Heart right ventricle (tissue), 16 donors: ENCODE data around the gene KCNAB2. TPM values are rescaled to one million over a fixed set of nuclear protein-coding genes. Genes with fewer than 3 reads are reported as not detected.

Source experiments
- ATAC-seq, 8 donors: fragments of 200-7000 bp; cut with Tn5 transposase; one replicate each; pipeline ENCODE4 v1.9.1; 2020; ENCODE audit warnings: mild to moderate bottlenecking in 8 of 8, moderate library complexity in 8 of 8, moderate number of reproducible peaks in 1 of 8
- DNase-seq, 2 donors: peaks; one replicate each; pipeline ENCODE4 v3.0.0-alpha.2; 2020
- H3K27ac ChIP-seq, 10 donors: fragments of 200-600 bp; sonication (generic) in 2 of 10; one replicate each; pipeline versions ENCODE4 v1.5.0 to v1.8.0; 2020 to 2022; ENCODE audit warnings: mild to moderate bottlenecking in 3 of 10
- H3K27me3 ChIP-seq, 7 donors: fragments of 200-600 bp; one replicate each; pipeline ENCODE4 v1.8.0; 2021 to 2022; ENCODE audit warnings: mild to moderate bottlenecking in 2 of 7
- H3K36me3 ChIP-seq, 9 donors: fragments of 200-600 bp; sonication (generic) in 1 of 9; one replicate each; pipeline versions ENCODE4 v1.5.0 to v1.8.0; 2020 to 2022; ENCODE audit warnings: mild to moderate bottlenecking in 2 of 9
- H3K4me1 ChIP-seq, 9 donors: fragments of 200-600 bp; sonication (generic) in 1 of 9; one replicate each; pipeline versions ENCODE4 v1.5.0 to v1.8.0; 2020 to 2022; ENCODE audit warnings: mild to moderate bottlenecking in 4 of 9
- H3K4me3 ChIP-seq, 10 donors: fragments of 200-600 bp; sonication (generic) in 2 of 10; one replicate each; pipeline versions ENCODE4 v1.5.0 to v1.8.0; 2020 to 2022; ENCODE audit warnings: mild to moderate bottlenecking in 7 of 10, moderate library complexity in 2 of 10
- H3K9me3 ChIP-seq, 11 donors: fragments of 200-600 bp in 10 of 11; sonication (generic) in 2 of 11; one replicate each; pipeline versions ENCODE4 v1.5.0 to v1.8.0; 2013 to 2022; ENCODE audit warnings: mild to moderate bottlenecking in 2 of 11, control low read depth in 1 of 11, moderate library complexity in 1 of 11
- CTCF ChIP-seq, 9 donors: fragments of 200-600 bp; sonication (generic) in 2 of 9; IDR thresholded peaks; one replicate each; pipeline versions ENCODE4 v1.5.0 to v1.8.0; 2021 to 2022; ENCODE audit warnings: antibody characterized with exemption in 9 of 9, mild to moderate bottlenecking in 5 of 9, moderate library complexity in 1 of 9
- WGBS, 2 donors: extraction: QIAGEN DNeasy Blood & Tissue Kit; methylation state at CpG; one replicate each; pipeline ENCODE4 v1.1.7; 2013; ENCODE audit warnings: inconsistent platforms in 1 of 2; 5-methylcytosine and 5-hydroxymethylcytosine counted together
- intact Hi-C, 10 donors: fragments of 100-400 bp; cut with DNase I; formaldehyde crosslinking; loops; one replicate each; pipeline versions ENCODE4 v1.11.1 to v1.14.2; 2022
- polyA plus RNA-seq, 2 donors: library from polyadenylated mRNA; stranded (reverse); fragments of 200-250 nt; gene quantifications; one replicate each; pipeline ENCODE4 v1.2.3, GENCODE V29; 2013
- total RNA-seq, 10 donors: library from RNA; stranded (reverse); fragmentation: NEBNext Ultra II Directional in 3 of 10; extraction: Animal tissue kit (Norgen Biotek cat#: 25700) in 3 of 10; gene quantifications; one replicate each; pipeline versions ENCODE4 v1.2.1 to v1.2.4, GENCODE V29; 2021 to 2023
- donor health status: Arrhythmogenic right ventricular cardiomyopathy.
- donor health status: ischemic (EF 13 %, LVEDD 7.1; RV severe dilation, severe dysfunction).
- donor health status: healthy with polysubstance abuse.
- donor health status: DM: no; HTN: yes; CAD: no.
- donor health status: DM: no; HTN: no; CAD: no.
- donor health status: ischemic (EF 25% LVEDD 6.9; RV normal size, moderate dysfunction).
- donor health status: ischemic (EF 25% LVEDD 5.7; RV mildly dilated, moderate dysfunction).
- donor health status: healthy.
- donor health status: DM: yes; HTN: yes; CAD: no.
- donor health status: Ischemic cardiomyopathy.
- donor health status: ischemic (EF 35%, LVEDD 5.7; RV mildly dilated, moderate dysfunction).
- donor health status: nonischemic (EF 11% LVEDD 7.7; RV severe dilation, severe dysfunction).
- donor health status: DM: yes; HTN: yes; CAD: no.
- donor health status: PGD.
- donor health status: ischemic (EF 29% LVEDD 5.4; RV normal size, mild dysfunction).
- donor health status: nonischemic (EF 23%, LVEDD 6.1; RV moderate dilation, normal function).

KCNAB2 gene
- total and polyA plus RNA-seq, 12 donors = 4.7 to 41.5 (median 21.8) TPM

- no peak for DNase-seq
- Histone ChIP-seq H3K4me1 (no peaks in the 10 kb centered on the region), H3K27ac (no peak overlapping the region), H3K9me3 (peaks cover 0 to 27% (median 12%) of the 10 kb centered on the region in 11 donors), H3K4me3 (no peak overlapping the region), H3K27me3 (no peaks in the 10 kb centered on the region), H3K36me3 (no peaks in the 10 kb centered on the region)
- no peak for ATAC-seq
- intact Hi-C loops = no loop called here
- no peak for TF ChIP-seq CTCF (IDR thresholded peaks at IDR 0.05)
- WGBS, 2 donors = 71 to 84% methylated on average over 3 of the region's 3 CpGs
Measured at GRCh38 chr1:6118415-6118814, 72.7 kb downstream of the KCNAB2 start.

- DNase-seq = peak in 1 of 2 donors; percentile 5
- no peaks in the 10 kb centered on the region for H3K36me3 ChIP-seq
- ATAC-seq = no peak
- H3K27me3 ChIP-seq = peaks cover 0 to 18% (median 12%) of the 10 kb centered on the region in 7 donors
- H3K4me1 ChIP-seq = no peaks in the 10 kb centered on the region
- H3K4me3 ChIP-seq = no peak overlapping the region
- TF ChIP-seq CTCF (IDR thresholded peaks at IDR 0.05) = no peak
- intact Hi-C loops = no loop called here
- H3K27ac ChIP-seq = no peak overlapping the region
- peaks cover 0 to 20% (median 12%) of the 10 kb centered on the region in 11 donors for H3K9me3 ChIP-seq
- WGBS, 2 donors = 81 to 82% methylated on average over 18 of the region's 18 CpGs
Measured at GRCh38 chr1:6121021-6121421, 75.3 kb downstream of the KCNAB2 start.

GRCh38 chr1:6121651-6122370, 76.1 kb downstream of the KCNAB2 start:
- peaks cover 0 to 14% (median 8%) of the 10 kb centered on the region in 11 donors for H3K9me3 ChIP-seq
- DNase-seq (peak in 1 of 2 donors; percentile 4), ATAC-seq (no peak)
- no peaks in the 10 kb centered on the region for H3K4me1 ChIP-seq
- intact Hi-C loops = no loop called here
- peaks cover 0 to 24% (median 18%) of the 10 kb centered on the region in 7 donors for H3K27me3 ChIP-seq
- no peak overlapping the region for H3K4me3 ChIP-seq
- H3K36me3 ChIP-seq = no peaks in the 10 kb centered on the region
- WGBS, 2 donors = 91 to 92% methylated on average over 17 of the region's 17 CpGs
- no peak overlapping the region for H3K27ac ChIP-seq
- TF ChIP-seq CTCF (IDR thresholded peaks at IDR 0.05) = no peak

- Histone ChIP-seq H3K27ac (no peak overlapping the region), H3K9me3 (peaks cover 0 to 2% (median 0%) of the 10 kb centered on the region in 11 donors), H3K36me3 (no peaks in the 10 kb centered on the region), H3K4me3 (no peak overlapping the region), H3K4me1 (peaks cover 0 to 8% (median 4%) of the 10 kb centered on the region in 9 donors), H3K27me3 (peaks cover 0 to 34% (median 22%) of the 10 kb centered on the region in 7 donors)
- WGBS, 2 donors = 81% methylated on average over 7 of the region's 7 CpGs
- DNase-seq = peak in 1 of 2 donors; percentile 1
- intact Hi-C loops = no loop called here
- no peak for TF ChIP-seq CTCF (IDR thresholded peaks at IDR 0.05)
- no peak for ATAC-seq
Measured at GRCh38 chr1:6123083-6123482, 77.4 kb downstream of the KCNAB2 start.
